Brain microvascular endothelial cell (primary cell): ENCODE results near the gene NUPR2.
"Not testable (repeated sequence)": the region's sequence is repeated elsewhere in the genome, so short reads cannot be mapped to it uniquely, and the experiment has no call there.

ENCODE experiments used
- DNase-seq: peaks from one replicate; pipeline ENCODE4 v3.0.0-alpha.2; 2020
- H3K27ac ChIP-seq: fragments of 250-450 bp; sonication (Bioruptor Pico); 2 replicates; pipeline ENCODE4 v1.5.1; 2020; ENCODE audit warnings: mild to moderate bottlenecking, moderate library complexity
- H3K27me3 ChIP-seq: fragments of 250-450 bp; sonication (Bioruptor Pico); replicated peaks from 2 replicates; pipeline ENCODE4 v1.5.1; 2020; ENCODE audit warnings: mild to moderate bottlenecking
- H3K36me3 ChIP-seq: fragments of 250-450 bp; sonication (Bioruptor Pico); replicated peaks from 2 replicates; pipeline ENCODE4 v1.5.1; 2020; ENCODE audit warnings: mild to moderate bottlenecking
- H3K4me3 ChIP-seq: 2 replicates; pipeline ENCODE4 v1.5.1; 2011; ENCODE audit warnings: low read depth, mild to moderate bottlenecking, control low read depth, low read length, moderate library complexity
- CTCF ChIP-seq: IDR thresholded peaks from 2 replicates; pipeline ENCODE4 v1.5.1; 2011; ENCODE audit warnings: low read depth, mild to moderate bottlenecking, moderate library complexity, low read length, control low read depth, inconsistent platforms; ENCODE audit errors: missing control alignments
- in situ Hi-C: cut with HindIII; loops from 2 replicates; pipeline ENCODE4 v1.10.0; 2017; ENCODE audit warnings: low sequenced_read_pairs, low pct_ligation_motif_present

Gene NUPR2

GRCh38 chr7:56087445-56087844 lies 28.8 kb downstream of the NUPR2 start:
- H3K36me3 ChIP-seq: peaks cover 2% of the 10 kb centered on the region
- H3K4me3 ChIP-seq: no peak overlapping the region
- DNase-seq: no peak
- no peak overlapping the region for H3K27ac ChIP-seq
- TF ChIP-seq CTCF: no peak
- H3K27me3 ChIP-seq: no peaks in the 10 kb centered on the region
- in situ Hi-C loops: no loop called here

- H3K4me3 ChIP-seq: no peak overlapping the region
- in situ Hi-C loops: no loop called here
- TF ChIP-seq CTCF: no peak
- H3K36me3 ChIP-seq: peaks cover 6% of the 10 kb centered on the region
- no peaks in the 10 kb centered on the region for H3K27me3 ChIP-seq
- no peak for DNase-seq
- H3K27ac ChIP-seq: no peak overlapping the region
Observed at GRCh38 chr7:56086761-56087160, 29.5 kb downstream of the NUPR2 start.

- Histone ChIP-seq H3K36me3 (peaks cover 30% of the 10 kb centered on the region), H3K27me3 (no peaks in the 10 kb centered on the region), H3K27ac (no peak overlapping the region), H3K4me3 (no peak overlapping the region)
- no peak for DNase-seq
- TF ChIP-seq CTCF: no peak
- in situ Hi-C loops: no loop called here
Observed at GRCh38 chr7:56083150-56083785, 32.9 kb downstream of the NUPR2 start.

GRCh38 chr7:56081626-56082340 lies 34.4 kb downstream of the NUPR2 start:
- no peaks in the 10 kb centered on the region for H3K27me3 ChIP-seq
- no peak for DNase-seq
- no peak overlapping the region for H3K4me3 ChIP-seq
- TF ChIP-seq CTCF: no peak
- H3K27ac ChIP-seq: no peak overlapping the region
- in situ Hi-C loops: no loop called here
- H3K36me3 ChIP-seq: peaks cover 37% of the 10 kb centered on the region

GRCh38 chr7:56080726-56081435 lies 35.3 kb downstream of the NUPR2 start:
- DNase-seq, in situ Hi-C loops, H3K27ac ChIP-seq: not testable (repeated sequence)

GRCh38 chr7:56079450-56080185 lies 36.6 kb downstream of the NUPR2 start:
- H3K27me3 ChIP-seq: no peaks in the 10 kb centered on the region
- H3K36me3 ChIP-seq: peaks cover 45% of the 10 kb centered on the region
- in situ Hi-C loops: no loop called here
- no peak overlapping the region for H3K4me3 ChIP-seq
- H3K27ac ChIP-seq: peak overlapping the region; percentile 22
- DNase-seq: peak; percentile 62
- peak; percentile 76 for TF ChIP-seq CTCF

More at GRCh38 chr7:56080726-56081435, 35.3 kb downstream of the NUPR2 start:
- not testable (repeated sequence) for H3K4me3 ChIP-seq, H3K27me3 ChIP-seq
- peaks cover 43% of the 10 kb centered on the region for H3K36me3 ChIP-seq
